GM23248 (cell line): Measurements from ENCODE around the gene ZBTB44.

ENCODE experiments used
- EZH2 ChIP-seq: fragments of 200-600 bp; sonication (generic); IDR thresholded peaks from 2 replicates; pipeline ENCODE4 v1.6.1; 2018; ENCODE audit warnings: antibody characterized with exemption, mild to moderate bottlenecking; ENCODE audit not compliant: insufficient read depth, poor library complexity, severe bottlenecking
- EZH2phosphoT487 ChIP-seq: fragments of 200-600 bp; sonication (generic); IDR thresholded peaks from 2 replicates; pipeline ENCODE4 v1.6.1; 2018; ENCODE audit warnings: antibody characterized with exemption, moderate library complexity, mild to moderate bottlenecking, low read depth; ENCODE audit not compliant: insufficient read depth

DNA sequence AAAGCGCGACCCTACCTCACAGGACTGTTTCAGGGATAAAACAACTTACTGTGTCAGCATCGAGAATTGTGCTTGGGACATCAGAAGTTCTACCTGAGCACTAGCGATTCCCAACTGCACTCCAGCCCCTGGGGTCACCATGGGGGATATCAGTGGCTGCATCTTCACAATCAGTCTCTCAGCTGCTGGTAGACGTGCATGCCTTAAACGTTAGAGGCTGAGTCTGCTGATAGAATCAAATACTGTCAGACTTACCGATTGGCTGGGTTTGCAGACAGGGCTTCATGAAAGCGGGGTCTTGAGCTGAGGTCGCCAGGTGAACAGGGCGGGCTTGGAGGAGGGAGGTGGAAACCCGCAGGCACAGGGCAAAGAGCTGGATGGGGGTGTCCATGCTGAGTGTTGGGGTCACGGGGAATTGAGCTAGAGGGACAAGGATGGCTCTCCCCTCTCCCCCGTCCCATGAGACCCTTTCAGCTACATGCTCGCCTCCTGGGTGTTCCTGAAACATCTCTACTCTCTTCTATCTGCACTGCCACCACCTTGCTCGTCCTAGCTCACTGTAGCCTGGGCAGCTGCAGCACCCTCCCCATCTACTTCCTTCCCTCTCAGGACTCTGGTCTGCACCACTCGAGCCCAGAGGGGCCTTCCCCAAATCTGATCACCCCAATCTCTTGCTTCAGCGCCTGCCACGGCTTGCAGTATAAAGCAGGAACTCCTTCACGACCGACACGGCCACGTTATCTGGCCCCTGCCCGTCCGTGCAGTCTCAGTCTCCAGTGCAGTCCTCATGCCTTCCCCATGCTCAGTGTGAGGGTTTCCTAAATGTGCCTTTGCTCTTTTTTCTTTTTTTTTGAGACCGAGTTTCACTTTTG lies 111.7 kb downstream of the ZBTB44 start:
- no peak for TF ChIP-seq EZH2
- TF ChIP-seq EZH2phosphoT487 = no peak
